ENCODE data around the gene CA14. TPM values are rescaled to one million over a fixed set of nuclear protein-coding genes. Genes with fewer than 3 reads are reported as not detected.

CA14 gene
- total RNA-seq, 1 experiment from 2014 or later = not detected

DNA sequence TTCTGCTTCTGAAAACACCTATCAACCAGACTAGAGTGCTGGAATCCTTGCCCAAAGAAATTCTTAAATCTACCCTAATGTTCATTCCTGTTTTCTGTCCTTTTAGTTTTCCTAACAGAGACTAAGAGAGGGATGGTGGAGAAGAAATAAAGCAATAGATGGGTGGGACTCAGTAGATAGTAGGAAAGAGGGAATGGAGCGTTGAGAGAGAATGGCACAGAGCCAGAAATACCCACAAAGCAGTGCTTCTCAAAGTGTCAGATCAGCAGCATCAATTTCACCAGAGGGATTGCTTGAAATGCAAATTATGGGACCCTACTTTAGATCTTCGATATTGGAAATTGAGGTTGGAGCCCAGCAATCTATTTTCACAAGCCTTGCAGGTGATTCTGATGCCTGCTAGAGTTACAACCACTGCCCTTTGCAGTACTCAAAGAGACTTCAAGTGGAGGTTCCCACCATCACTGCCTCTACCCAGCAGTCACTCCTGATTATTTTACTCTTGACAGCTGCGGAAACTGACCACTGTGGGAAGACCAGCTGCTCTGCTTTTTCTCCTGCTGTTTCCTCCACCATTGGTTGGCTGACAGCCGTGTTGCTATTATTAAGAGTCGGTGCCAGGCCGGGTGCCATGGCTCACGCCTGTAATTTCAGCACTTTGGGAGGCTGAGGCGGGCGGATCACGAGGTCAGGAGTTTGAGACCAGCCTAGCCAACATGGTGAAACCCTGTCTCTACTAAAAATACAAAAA is 52.4 kb downstream of the CA14 start:
- in situ Hi-C loops (cut with HindIII; ENCODE audit: low pct_unique_long_range_greater_than_20kb, low sequenced_read_pairs) = no loop called here

DNA sequence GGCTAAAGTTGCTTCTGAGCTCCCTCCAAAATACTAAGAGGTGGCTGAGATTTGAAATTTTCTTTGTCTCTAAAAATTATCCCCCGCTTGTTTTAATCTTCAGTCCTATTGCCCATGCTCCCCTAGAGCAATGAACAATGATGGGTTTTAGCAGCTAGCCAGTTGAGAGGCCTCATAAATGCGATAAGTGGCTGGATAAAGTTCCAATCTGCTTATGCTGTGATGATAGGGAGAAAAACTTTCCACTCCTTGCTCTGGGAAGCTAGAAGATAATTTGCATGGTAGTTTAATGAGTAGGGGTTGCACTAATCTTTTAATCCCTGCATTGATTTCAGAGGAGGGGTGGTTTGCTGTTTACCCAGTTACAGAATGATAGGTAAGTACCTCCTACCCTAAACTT is 54.2 kb downstream of the CA14 start:
- in situ Hi-C loops (cut with HindIII; ENCODE audit: low pct_unique_long_range_greater_than_20kb, low sequenced_read_pairs) = no loop called here

More for the DNA sequence above, 52.4 kb downstream of the CA14 start:
- no peak for DNase-seq (ENCODE audit: low read depth)

More for the DNA sequence above, 54.2 kb downstream of the CA14 start:
- DNase-seq (ENCODE audit: low read depth) = no peak

Other genes with a start within 250 kb of the CA14 start
- 4.0 and 16.5 TPM in 2 replicates for gene OTUD7B, start 247.0 kb upstream of the CA14 start, total RNA-seq (2014; rRNA removed; shearing (Covaris generic); ENCODE audit: low replicate concordance)
- gene VPS45, start 190.0 kb upstream of the CA14 start, total RNA-seq (2014; rRNA removed; shearing (Covaris generic); ENCODE audit: low replicate concordance) = 12.6 and 15.6 TPM in 2 replicates
- gene PLEKHO1, start 107.9 kb upstream of the CA14 start, total RNA-seq (2014; rRNA removed; shearing (Covaris generic); ENCODE audit: low replicate concordance) = 4.0 and 8.0 TPM in 2 replicates
- 15.2 and 16.0 TPM in 2 replicates for gene ANP32E, start 21.7 kb upstream of the CA14 start, total RNA-seq (2014; rRNA removed; shearing (Covaris generic); ENCODE audit: low replicate concordance)
- gene APH1A, start 11.2 kb downstream of the CA14 start, total RNA-seq (2014; rRNA removed; shearing (Covaris generic); ENCODE audit: low replicate concordance) = 160 and 210 TPM in 2 replicates
- 2.9 TPM in 1 of 2 replicates, not detected in the other for gene C1orf54, start 15.0 kb downstream of the CA14 start, total RNA-seq (2014; rRNA removed; shearing (Covaris generic); ENCODE audit: low replicate concordance)
- 10.3 and 15.3 TPM in 2 replicates for gene CIART, start 24.8 kb downstream of the CA14 start, total RNA-seq (2014; rRNA removed; shearing (Covaris generic); ENCODE audit: low replicate concordance)
- gene MRPS21, start 36.1 kb downstream of the CA14 start, total RNA-seq (2014; rRNA removed; shearing (Covaris generic); ENCODE audit: low replicate concordance) = 59.3 and 86.8 TPM in 2 replicates
- gene PRPF3, start 63.8 kb downstream of the CA14 start, total RNA-seq (2014; rRNA removed; shearing (Covaris generic); ENCODE audit: low replicate concordance) = 27.7 and 29.7 TPM in 2 replicates
- gene RPRD2, start 106.4 kb downstream of the CA14 start, total RNA-seq (2014; rRNA removed; shearing (Covaris generic); ENCODE audit: low replicate concordance) = 3.1 and 3.2 TPM in 2 replicates
- gene TARS2, start 229.6 kb downstream of the CA14 start, total RNA-seq (2014; rRNA removed; shearing (Covaris generic); ENCODE audit: low replicate concordance) = 18.7 and 32.8 TPM in 2 replicates

Data from Caki2 (cell line).